ENCODE data around the gene CD55. TPM values are rescaled to one million over a fixed set of nuclear protein-coding genes. Genes with fewer than 3 reads are reported as not detected.

Gene CD55
- total RNA-seq, 1 donor from 2014 or later = 73.1 TPM

DNA sequence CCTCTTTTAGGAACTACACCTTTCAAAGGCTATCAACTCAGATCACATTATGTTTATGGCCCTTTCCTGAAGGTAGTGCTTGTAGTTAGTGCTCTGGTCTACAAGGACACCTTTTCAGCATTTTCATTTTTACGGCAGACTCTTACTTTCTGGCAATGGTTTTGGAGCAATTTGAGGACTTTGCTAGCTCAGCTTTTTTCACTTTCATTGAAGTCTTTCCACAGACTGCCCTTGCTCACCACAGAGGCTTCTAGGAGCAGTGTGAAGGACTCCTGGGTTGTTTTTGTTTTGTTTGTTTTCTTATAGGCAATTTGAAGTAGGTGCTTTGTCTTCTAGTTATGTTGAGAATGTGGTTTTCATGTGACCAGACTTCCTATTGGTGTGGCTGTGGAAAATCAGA, 43.1 kb downstream of the CD55 start:
- Histone ChIP-seq H3K27ac (no peak overlapping the region), H3K9me3 (no peaks in the 10 kb centered on the region), H3K4me1 (no peaks in the 10 kb centered on the region), H3K27me3 (no peaks in the 10 kb centered on the region), H3K36me3 (peaks cover 0 to 24% of the 10 kb centered on the region in 2 donors), H3K4me3 (no peak overlapping the region)
- intact Hi-C loops (cut with DNase I) = no loop called here
- no peak for DNase-seq (ENCODE audit: low spot score in 2 of 2)
- TF ChIP-seq, protein P1, sequence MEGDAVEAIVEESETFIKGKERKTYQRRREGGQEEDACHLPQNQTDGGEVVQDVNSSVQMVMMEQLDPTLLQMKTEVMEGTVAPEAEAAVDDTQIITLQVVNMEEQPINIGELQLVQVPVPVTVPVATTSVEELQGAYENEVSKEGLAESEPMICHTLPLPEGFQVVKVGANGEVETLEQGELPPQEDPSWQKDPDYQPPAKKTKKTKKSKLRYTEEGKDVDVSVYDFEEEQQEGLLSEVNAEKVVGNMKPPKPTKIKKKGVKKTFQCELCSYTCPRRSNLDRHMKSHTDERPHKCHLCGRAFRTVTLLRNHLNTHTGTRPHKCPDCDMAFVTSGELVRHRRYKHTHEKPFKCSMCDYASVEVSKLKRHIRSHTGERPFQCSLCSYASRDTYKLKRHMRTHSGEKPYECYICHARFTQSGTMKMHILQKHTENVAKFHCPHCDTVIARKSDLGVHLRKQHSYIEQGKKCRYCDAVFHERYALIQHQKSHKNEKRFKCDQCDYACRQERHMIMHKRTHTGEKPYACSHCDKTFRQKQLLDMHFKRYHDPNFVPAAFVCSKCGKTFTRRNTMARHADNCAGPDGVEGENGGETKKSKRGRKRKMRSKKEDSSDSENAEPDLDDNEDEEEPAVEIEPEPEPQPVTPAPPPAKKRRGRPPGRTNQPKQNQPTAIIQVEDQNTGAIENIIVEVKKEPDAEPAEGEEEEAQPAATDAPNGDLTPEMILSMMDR (IDR thresholded peaks at IDR 0.05) = no peak

GRCh38 chr1:207365063-207365462, 43.6 kb downstream of the CD55 start:
- no peaks in the 10 kb centered on the region for H3K9me3 ChIP-seq
- H3K4me1 ChIP-seq = no peaks in the 10 kb centered on the region
- no peak overlapping the region for H3K4me3 ChIP-seq
- no peak for DNase-seq (ENCODE audit: low spot score in 2 of 2)
- TF ChIP-seq, protein P1 (IDR thresholded peaks at IDR 0.05) = no peak
- H3K27ac ChIP-seq = no peak overlapping the region
- intact Hi-C loops (cut with DNase I) = no loop called here
- H3K27me3 ChIP-seq = no peaks in the 10 kb centered on the region
- peaks cover 0 to 20% of the 10 kb centered on the region in 2 donors for H3K36me3 ChIP-seq

GRCh38 chr1:207366022-207366421, 44.5 kb downstream of the CD55 start:
- DNase-seq (ENCODE audit: low spot score in 2 of 2) = no peak
- Histone ChIP-seq H3K9me3 (no peaks in the 10 kb centered on the region), H3K27ac (no peak overlapping the region), H3K4me1 (no peaks in the 10 kb centered on the region), H3K4me3 (no peak overlapping the region), H3K36me3 (peaks cover 0 to 20% of the 10 kb centered on the region in 2 donors), H3K27me3 (no peaks in the 10 kb centered on the region)
- intact Hi-C loops (cut with DNase I) = no loop called here
- TF ChIP-seq, protein P1 (IDR thresholded peaks at IDR 0.05) = no peak

DNA sequence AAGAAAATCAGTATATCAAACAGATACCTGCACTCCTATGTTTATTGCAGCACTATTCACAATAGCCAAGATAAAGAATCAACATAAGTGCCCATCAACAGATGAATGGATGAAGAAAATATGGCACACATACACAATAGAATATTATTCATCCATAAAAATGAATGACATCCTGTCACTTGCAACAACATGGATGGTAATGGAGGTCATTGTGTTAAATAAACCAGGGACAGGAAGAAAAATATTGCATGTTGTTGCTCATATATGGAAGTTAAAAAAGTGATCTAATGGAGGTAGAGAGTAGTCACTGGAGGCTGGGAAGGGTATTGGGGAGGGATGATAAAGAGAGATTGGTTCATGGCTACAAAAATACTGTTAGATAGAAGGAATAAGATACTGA, 67.2 kb downstream of the CD55 start:
- no peak for DNase-seq (ENCODE audit: low spot score in 2 of 2)
- no peaks in the 10 kb centered on the region for H3K36me3 ChIP-seq
- H3K27ac ChIP-seq = no peak overlapping the region
- intact Hi-C loops (cut with DNase I) = no loop called here
- H3K27me3 ChIP-seq = no peaks in the 10 kb centered on the region
- no peak overlapping the region for H3K4me3 ChIP-seq
- no peaks in the 10 kb centered on the region for H3K9me3 ChIP-seq
- H3K4me1 ChIP-seq = no peaks in the 10 kb centered on the region
- TF ChIP-seq, protein P1 (IDR thresholded peaks at IDR 0.05) = no peak

GRCh38 chr1:207389728-207390464, 68.4 kb downstream of the CD55 start:
- TF ChIP-seq, protein P1 (IDR thresholded peaks at IDR 0.05) = no peak
- intact Hi-C loops (cut with DNase I) = loop anchor here (10.0 kb wide), 1 partner anchor 145 kb away; no protein-coding TSS in a partner anchor
- Histone ChIP-seq H3K9me3 (no peaks in the 10 kb centered on the region), H3K27me3 (no peaks in the 10 kb centered on the region), H3K27ac (no peak overlapping the region), H3K4me1 (no peaks in the 10 kb centered on the region), H3K4me3 (no peak overlapping the region), H3K36me3 (no peaks in the 10 kb centered on the region)
- DNase-seq (ENCODE audit: low spot score in 2 of 2) = no peak

Data from ascending aorta (tissue), 2 donors.